Fibroblast of villous mesenchyme (primary cell): ENCODE measurements around the gene ZFPM1. TPM values are rescaled to one million over a fixed set of nuclear protein-coding genes. Genes with fewer than 3 reads are reported as not detected.
A peak's percentile ranks its signal among the peaks of the same experiment; 100 is the strongest.

Experiments used
- DNase-seq: peaks from one replicate; pipeline ENCODE4 v3.0.0-alpha.2; 2010; ENCODE audit warnings: low read depth
- H3K4me3 ChIP-seq: 2 replicates; pipeline ENCODE4 v1.5.1; 2011; ENCODE audit warnings: low read depth, mild to moderate bottlenecking, low read length
- total RNA-seq: library from RNA; depleted of rRNA; stranded (reverse); fragments of >200 nt; gene quantifications from 2 replicates; pipeline ENCODE4 v1.2.3, GENCODE V29; 2012
- TF ChIP-seq, protein P1 (sequence below): IDR thresholded peaks from 2 replicates; pipeline ENCODE4 v1.5.1; 2012; ENCODE audit warnings: low read depth, mild to moderate bottlenecking, low read length; ENCODE audit not compliant: insufficient read depth

ZFPM1 gene
- total RNA-seq, 1 donor = 2.6 TPM

GRCh38 chr16:88442383-88442726, 10.7 kb upstream of the ZFPM1 start:
- TF ChIP-seq, protein P1, sequence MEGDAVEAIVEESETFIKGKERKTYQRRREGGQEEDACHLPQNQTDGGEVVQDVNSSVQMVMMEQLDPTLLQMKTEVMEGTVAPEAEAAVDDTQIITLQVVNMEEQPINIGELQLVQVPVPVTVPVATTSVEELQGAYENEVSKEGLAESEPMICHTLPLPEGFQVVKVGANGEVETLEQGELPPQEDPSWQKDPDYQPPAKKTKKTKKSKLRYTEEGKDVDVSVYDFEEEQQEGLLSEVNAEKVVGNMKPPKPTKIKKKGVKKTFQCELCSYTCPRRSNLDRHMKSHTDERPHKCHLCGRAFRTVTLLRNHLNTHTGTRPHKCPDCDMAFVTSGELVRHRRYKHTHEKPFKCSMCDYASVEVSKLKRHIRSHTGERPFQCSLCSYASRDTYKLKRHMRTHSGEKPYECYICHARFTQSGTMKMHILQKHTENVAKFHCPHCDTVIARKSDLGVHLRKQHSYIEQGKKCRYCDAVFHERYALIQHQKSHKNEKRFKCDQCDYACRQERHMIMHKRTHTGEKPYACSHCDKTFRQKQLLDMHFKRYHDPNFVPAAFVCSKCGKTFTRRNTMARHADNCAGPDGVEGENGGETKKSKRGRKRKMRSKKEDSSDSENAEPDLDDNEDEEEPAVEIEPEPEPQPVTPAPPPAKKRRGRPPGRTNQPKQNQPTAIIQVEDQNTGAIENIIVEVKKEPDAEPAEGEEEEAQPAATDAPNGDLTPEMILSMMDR = no peak
- no peak for DNase-seq
- no peak overlapping the region for H3K4me3 ChIP-seq

GRCh38 chr16:88442727-88443576, 10.1 kb upstream of the ZFPM1 start:
- DNase-seq = peak; percentile 60

GRCh38 chr16:88444826-88445582, 8.1 kb upstream of the ZFPM1 start:
- H3K4me3 ChIP-seq = no peak overlapping the region
- DNase-seq = no peak
- TF ChIP-seq, protein P1 = no peak

More at GRCh38 chr16:88442727-88443576, 10.1 kb upstream of the ZFPM1 start:
- no peak overlapping the region for H3K4me3 ChIP-seq
- TF ChIP-seq, protein P1 = peak; percentile 85

DNA sequence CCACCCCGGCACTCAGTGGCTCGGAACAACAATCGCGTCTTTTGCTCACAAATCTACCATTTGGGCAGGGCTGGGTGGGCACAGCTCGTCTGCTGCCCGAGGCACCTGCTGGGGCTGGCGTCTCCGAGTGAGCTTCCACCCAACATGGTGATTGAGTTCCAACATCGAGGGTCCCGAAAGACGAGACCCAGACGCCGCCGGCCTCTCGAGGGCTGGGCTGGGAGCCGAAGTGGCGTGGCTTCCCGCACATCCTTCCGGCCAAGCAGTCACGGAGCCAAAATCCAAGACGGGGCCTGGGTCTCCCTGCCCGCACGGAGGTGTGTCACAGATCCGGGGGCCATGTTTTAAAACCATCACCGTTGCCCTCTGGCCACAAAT, 7.5 kb upstream of the ZFPM1 start:
- no peak overlapping the region for H3K4me3 ChIP-seq
- DNase-seq = no peak
- TF ChIP-seq, protein P1 = no peak

- DNase-seq = no peak
Observed at GRCh38 chr16:88446061-88446460, 7.0 kb upstream of the ZFPM1 start.

GRCh38 chr16:88446736-88447135, 6.3 kb upstream of the ZFPM1 start:
- TF ChIP-seq, protein P1 = no peak
- no peak overlapping the region for H3K4me3 ChIP-seq
- no peak for DNase-seq

More at GRCh38 chr16:88446061-88446460, 7.0 kb upstream of the ZFPM1 start:
- no peak overlapping the region for H3K4me3 ChIP-seq
- TF ChIP-seq, protein P1 = no peak
